Measurements from ENCODE around the gene SEMA5B. TPM values are rescaled to one million over a fixed set of nuclear protein-coding genes. Genes with fewer than 3 reads are reported as not detected.

The SEMA5B gene
- total and polyA plus RNA-seq, 9 of the 15 experiments (the other 6 are each of a cell fraction or from before 2014, with no cell fraction given) = not detected

GRCh38 chr3:122955916-122956692 lies 71.5 kb downstream of the SEMA5B start (continued):
- TF ChIP-seq RBM22 (IDR thresholded peaks at IDR 0.05; ENCODE audit: low read depth, low read length, poor library complexity, severe bottlenecking) = no peak

- CTCF ChIA-PET (ENCODE audit: low intra/inter-chr PET ratio) = no interaction called here
- no TSS peak for BruUV-seq (replicated peaks)
Measured at GRCh38 chr3:122952520-122952919, 75.0 kb downstream of the SEMA5B start.

More at GRCh38 chr3:122952520-122952919, 75.0 kb downstream of the SEMA5B start:
- H3K36me3 ChIP-seq (ENCODE audit: control insufficient read depth, insufficient read depth, low read length) = no peaks in the 10 kb centered on the region
- intact Hi-C loops (cut with micrococcal nuclease) (no loop called here), in situ Hi-C loops (cut with MboI) (no loop called here)
- no peaks in the 10 kb centered on the region for H3K79me2 ChIP-seq (ENCODE audit: control insufficient read depth, insufficient read depth, low read length)
- H3K4me1 ChIP-seq (replicated peaks in 1 of 2; ENCODE audit: control insufficient read depth in 2 of 2, insufficient read depth in 2 of 2, low read length in 2 of 2) = no peaks in the 10 kb centered on the region
- no peaks in the 10 kb centered on the region for H3K9me3 ChIP-seq (replicated peaks; ENCODE audit: control insufficient read depth, insufficient read depth, low read depth, low read length)
- FAIRE-seq (no peak), DNase-seq (ENCODE audit: extremely low read depth in 1 of 4, low spot score in 3 of 4) (no peak), ATAC-seq (no peak)
- TF ChIP-seq MCM7 (IDR thresholded peaks at IDR 0.05) (no peak), SPI1 (IDR thresholded peaks at IDR 0.05; ENCODE audit: borderline replicate concordance, low read depth, low read length) (peak; percentile 75), CGGBP1 (CRISPR knock-in tag; IDR thresholded peaks at IDR 0.05) (no peak)
- H2AFZ ChIP-seq (ENCODE audit: low read depth, low read length) = no peak overlapping the region
- peaks cover 3 to 21% of the 10 kb centered on the region in 2 experiments; a peak in 3 of 5 replicates for H3K27me3 ChIP-seq (ENCODE audit: control insufficient read depth in 2 of 2, insufficient read depth in 2 of 2, low read length in 2 of 2)
- H3K9ac ChIP-seq (ENCODE audit: insufficient read depth in 1 of 2, low read depth in 2 of 2, low read length in 2 of 2) = no peak overlapping the region
- 5% methylated on average over 2 of the region's 3 CpGs for WGBS (ENCODE audit: insufficient coverage, low coverage, missing lambda C conversion rate)
- H4K20me1 ChIP-seq (replicated peaks; ENCODE audit: control insufficient read depth, insufficient read depth, low read length) = no peaks in the 10 kb centered on the region; the same call in 1 of the 2 replicates
- H3K4me3 ChIP-seq = no peak overlapping the region
- H3K27ac ChIP-seq (ENCODE audit: extremely low read depth, low read depth, low read length) = no peak overlapping the region
- POLR2A ChIA-PET = interaction anchor here (0.7 kb wide), 1 partner anchor 136 kb away, joined by 3 read pairs; no protein-coding TSS in a partner anchor
- H3K9me1 ChIP-seq (ENCODE audit: control insufficient read depth, insufficient read depth, low read length) = no peaks in the 10 kb centered on the region
- no peak overlapping the region for H3K4me2 ChIP-seq (ENCODE audit: insufficient read depth, low read length)

All from K562 (cell line).